ENCODE measurements around the gene SNRPN.
"Not testable (repeated sequence)": the region's sequence is repeated elsewhere in the genome, so short reads cannot be mapped to it uniquely, and the experiment has no call there.

SNRPN gene

GRCh38 chr15:24954783-24955530, at the start of gene SNRPN, which contains the start of gene SNURF:
SNRPN (plus strand) TSS chr15:24954987; CDS start chr15:24974454, 19,467 bp downstream.
SNURF (plus strand) TSS chr15:24954987; CDS start chr15:24955049, 62 bp downstream.
- peak; percentile 68 for DNase-seq (ENCODE audit: low spot score)

DNA sequence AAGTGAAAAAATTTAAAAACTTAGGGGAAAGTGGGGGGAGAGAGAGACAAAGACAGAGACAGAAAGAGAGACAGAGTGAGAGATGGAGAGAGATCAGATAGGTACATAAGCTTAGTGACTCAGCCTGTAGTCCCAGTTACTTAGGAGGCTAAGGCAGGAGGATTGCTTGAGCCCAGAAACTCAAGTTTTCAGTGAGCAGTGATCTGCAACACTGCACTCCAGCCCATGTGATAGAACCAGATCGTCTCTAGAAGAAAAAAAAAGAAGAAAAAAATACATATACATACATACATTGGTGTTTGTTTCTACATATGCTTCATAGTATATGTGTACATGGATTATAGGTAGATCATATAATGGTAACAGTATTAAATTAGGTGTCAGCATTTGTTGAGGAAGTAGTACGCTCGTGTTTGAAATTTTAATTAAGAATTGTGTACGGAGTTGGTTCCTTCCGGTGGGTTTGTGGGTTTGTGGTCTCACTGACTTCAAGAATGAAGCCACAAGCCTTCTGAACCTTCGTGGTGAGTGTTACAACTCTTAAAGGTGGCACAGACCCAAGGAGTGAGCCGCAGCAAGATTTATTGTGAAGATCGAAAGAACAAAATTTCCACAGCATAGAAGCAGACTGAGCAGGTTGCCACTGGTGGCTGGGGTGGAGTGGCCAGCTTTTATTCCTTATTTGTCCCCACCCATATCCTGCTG, 38.3 kb upstream of the SNRPN start:
- no peak for DNase-seq (ENCODE audit: low spot score)

GRCh38 chr15:24917431-24917830, 37.4 kb upstream of the SNRPN start:
- DNase-seq (ENCODE audit: low spot score), result no peak

DNA sequence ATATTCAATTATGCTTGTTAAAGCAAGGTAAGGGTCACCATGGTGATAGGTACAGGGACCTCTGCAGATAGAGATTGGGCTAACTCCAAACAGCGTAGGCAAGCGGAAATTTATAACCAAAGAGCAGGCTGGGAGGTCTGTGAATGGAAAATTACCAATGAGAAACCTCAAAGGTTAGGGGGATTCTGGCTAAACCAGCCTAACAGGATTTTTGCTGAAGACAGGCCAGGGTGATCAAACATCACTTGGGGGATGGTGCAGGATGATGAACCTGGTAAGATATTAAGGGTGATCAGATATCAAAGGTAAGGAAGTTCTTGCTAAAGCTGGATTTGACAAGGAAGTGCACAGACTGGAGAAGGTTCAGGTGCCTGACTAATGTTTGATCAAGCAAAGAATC, 35.3 kb upstream of the SNRPN start:
- DNase-seq (ENCODE audit: low spot score), result no peak

DNA sequence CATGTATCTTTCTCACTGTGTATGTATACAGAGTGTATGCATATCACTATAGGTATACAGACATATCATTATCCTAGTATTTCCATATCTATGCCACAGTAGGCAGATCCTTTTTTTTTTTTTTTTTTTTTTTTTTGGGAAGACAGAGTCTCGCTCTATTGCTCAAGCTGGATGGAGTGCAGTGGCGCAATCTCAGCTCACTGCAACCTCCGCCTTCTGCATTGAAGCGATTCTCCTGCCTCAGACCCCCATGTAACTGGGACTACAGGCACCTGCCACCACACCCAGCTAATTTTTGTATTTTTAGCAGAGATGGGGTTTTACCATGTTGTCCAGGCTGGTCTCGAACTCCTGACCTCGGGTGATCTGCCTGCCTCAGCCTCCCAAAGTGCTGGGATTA, 32.0 kb upstream of the SNRPN start:
- not testable (repeated sequence) for DNase-seq (ENCODE audit: low spot score)

DNA sequence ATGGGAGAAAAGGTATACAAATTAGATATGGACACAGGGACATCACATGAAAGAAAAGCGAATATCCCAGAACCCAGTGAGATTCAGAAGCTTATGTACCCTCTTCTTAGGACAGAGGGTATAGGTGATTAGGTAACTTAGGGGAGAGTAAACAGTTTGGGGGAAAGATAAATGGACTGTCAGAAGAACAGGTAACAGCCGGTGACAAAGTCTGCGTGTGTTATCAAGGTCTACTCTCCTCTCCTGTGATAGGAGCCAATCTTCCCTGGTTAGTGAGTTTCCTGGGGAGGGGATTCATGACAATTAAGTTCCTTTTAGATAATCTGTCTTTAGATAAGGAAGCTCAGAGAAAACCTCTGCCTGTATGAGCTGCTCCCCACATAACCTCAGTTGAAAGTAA, 30.6 kb upstream of the SNRPN start:
- no peak for DNase-seq (ENCODE audit: low spot score)

GRCh38 chr15:24924621-24925020, 30.2 kb upstream of the SNRPN start:
- no peak for DNase-seq (ENCODE audit: low spot score)

DNA sequence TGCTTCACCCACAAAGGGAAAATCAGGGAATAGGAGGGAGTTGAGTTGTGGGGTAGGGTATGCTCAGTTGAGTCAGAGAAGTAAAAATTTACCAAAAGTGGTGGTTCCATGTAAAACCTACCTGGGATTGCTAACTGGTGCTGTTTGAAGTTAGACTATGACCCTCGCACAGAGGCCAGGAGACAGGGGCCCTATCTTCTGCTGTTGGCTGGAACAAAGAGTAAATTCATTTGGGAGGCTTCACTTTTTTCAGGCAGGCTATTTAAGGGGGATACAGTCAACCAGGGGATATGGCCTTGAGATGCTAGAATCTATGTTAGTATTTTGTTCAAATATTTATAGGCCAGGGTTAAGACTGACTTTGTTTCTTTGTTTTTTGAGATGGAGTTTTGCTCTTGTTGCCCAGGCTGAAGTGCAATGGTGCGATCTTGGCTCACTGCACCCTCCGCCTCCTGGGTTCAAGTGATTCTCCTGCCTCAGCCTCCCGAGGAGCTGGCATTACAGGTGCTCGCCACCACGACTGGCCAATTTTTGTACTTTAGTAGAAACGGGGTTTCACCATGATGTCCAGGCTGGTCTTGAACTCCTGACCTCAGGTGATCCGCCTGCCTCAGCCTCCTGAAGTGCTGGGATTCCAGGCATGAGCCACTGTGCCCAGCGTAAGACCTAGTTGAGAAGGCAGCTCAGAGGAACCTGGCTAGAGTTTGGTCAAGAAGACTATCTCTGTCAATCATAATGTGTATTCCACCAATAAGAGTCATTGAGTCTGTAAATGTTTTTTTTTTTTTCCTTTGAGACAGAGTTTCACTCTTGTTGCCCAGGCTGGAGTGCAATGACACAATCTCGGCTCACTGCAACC, 22.7 kb upstream of the SNRPN start:
- DNase-seq (ENCODE audit: low spot score), result not testable (repeated sequence)

DNA sequence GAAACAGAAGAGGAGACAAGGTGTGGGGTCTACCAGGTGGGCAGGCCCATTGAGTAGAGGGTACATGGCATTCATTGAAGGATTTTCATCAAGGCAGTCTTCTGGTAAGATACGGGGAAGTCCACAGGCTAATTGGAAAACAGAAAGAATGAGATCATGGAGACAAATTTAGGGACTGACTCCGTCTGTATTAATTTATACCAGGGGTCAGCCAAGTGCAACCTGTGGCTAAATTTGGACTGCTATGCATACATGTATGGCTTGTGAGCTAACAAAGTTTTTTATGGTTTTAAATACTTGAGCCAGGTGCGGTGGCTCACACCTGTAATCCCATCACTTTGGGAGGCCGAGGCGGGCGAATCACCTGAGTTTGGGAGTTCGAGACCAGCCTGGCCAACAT, 21.1 kb upstream of the SNRPN start:
- no peak for DNase-seq (ENCODE audit: low spot score)

GRCh38 chr15:24938224-24938623, 16.6 kb upstream of the SNRPN start:
- not testable (repeated sequence) for DNase-seq (ENCODE audit: low spot score)

- DNase-seq (ENCODE audit: low spot score), result no peak
Measured at GRCh38 chr15:24940236-24940635, 14.6 kb upstream of the SNRPN start.

DNA sequence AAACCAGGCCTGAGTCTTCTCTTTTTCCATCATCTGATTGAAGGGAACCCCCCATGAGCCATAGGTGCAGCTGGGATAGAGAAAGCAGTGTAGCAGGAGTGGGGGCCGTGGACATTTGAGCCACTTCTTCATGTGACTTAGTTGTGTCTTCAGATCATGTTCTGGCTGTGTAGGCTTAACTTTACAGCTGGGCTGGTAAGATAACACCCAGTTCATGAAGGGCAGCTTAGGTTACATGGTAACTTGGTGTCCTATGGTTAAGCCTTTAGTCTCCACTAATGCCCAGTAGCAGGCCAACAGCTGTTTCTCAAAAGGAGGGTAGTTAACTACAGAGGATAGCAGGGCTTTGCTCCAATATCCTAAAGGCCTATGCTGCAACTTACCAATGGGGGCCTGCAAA, 11.4 kb upstream of the SNRPN start:
- no peak for DNase-seq (ENCODE audit: low spot score)

DNA sequence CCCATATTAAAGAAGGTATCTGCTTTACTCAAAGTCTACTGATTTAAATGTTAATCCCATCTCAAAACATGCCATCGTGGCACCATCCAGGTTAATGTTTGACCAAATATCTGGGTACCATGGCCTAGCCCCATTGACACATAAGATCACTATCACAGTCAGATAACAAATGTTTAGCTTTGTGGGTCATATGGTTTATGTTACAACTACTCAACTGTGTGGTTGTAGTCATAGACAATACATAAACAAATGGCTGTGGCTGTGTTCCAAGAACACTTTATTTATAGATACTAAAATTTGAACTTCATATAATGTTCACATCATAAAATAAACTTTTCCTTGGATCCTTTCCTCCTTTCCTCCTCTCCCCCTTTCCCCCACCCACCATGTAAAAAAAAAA, 9.8 kb upstream of the SNRPN start:
- no peak for DNase-seq (ENCODE audit: low spot score)

GRCh38 chr15:24945711-24946110, 9.1 kb upstream of the SNRPN start:
- no peak for DNase-seq (ENCODE audit: low spot score)

- DNase-seq (ENCODE audit: low spot score), result no peak
Measured at GRCh38 chr15:24948495-24948894, 6.3 kb upstream of the SNRPN start.

DNA sequence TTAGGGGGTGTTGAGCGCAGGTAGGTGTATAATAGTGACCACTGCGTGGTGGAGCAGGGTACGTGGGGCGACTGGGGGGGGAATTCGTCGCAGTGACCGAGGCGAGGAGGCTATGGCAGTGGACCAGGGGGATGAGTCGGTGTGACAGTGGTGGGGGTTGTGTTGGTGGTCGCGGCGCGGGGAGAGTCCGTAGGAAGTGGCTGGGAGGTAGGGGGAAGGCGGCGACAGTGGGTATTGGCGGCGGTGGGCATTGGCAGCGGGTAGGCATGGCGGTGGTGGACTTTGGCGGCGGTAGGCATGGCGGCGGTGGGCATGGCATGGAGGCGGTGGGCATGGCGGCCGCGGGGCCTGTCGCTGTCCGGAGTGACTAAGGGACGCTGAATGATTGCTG, 739 bp downstream of the SNRPN start:
- DNase-seq (ENCODE audit: low spot score), result no peak

DNA sequence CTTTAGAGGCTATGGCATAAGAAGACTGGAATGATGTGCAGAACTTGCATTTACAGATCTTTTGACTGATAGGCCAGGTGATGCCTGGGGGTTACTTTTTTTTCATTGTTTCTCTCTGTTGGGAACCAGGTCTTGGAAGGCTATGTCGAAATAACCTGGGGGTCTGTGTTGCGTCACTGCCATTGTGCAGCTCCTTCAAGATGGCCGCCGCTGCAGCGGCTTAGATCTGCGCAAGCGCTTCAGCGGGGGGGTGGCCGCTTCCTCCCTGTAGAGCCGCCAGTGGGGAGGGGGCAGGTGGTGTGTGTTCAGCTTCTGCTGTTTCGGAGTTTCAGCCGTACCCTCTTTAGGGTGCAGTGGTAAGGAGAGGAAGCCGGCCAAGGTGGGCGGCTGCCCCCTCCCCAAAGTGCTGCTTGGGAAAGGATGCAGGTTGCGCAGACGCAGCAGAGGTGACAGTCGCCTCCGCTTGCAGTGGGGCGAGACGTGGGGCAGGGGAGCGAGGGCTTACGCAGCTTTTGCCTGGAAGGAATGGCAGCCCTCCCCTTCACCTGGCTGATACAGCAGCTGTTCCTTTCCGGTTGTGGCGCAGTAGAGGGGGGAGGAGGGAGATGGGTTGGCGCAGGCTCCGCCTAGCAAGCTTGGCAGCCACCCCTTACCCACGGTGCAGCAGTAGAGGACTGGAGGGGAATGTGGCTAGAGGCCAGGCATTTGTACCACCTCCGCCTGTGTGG, 1.5 kb downstream of the SNRPN start:
- DNase-seq (ENCODE audit: low spot score), result peak; percentile 70

DNA sequence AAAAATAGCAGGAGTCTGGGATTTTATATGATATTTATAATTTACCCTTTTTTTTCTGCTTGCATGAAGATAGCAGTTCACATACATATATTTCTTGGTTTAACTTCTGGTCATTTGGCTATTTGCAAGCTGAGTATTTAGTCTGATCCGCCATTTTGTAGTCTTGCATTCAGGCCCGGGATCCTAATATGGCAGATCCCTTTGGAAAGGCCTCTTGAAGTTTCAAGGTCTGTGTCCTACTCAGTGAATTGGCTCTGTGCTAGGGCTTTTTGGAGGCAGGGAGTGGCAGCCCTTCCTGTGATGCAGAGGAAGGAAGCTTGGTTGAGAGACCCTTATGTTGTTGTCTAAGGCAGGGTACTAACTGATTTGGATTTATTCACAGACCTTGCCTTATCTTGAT, 2.9 kb downstream of the SNRPN start:
- DNase-seq (ENCODE audit: low spot score), result no peak

GRCh38 chr15:24961967-24962366, 7.2 kb downstream of the SNRPN start:
- DNase-seq (ENCODE audit: low spot score), result no peak

DNA sequence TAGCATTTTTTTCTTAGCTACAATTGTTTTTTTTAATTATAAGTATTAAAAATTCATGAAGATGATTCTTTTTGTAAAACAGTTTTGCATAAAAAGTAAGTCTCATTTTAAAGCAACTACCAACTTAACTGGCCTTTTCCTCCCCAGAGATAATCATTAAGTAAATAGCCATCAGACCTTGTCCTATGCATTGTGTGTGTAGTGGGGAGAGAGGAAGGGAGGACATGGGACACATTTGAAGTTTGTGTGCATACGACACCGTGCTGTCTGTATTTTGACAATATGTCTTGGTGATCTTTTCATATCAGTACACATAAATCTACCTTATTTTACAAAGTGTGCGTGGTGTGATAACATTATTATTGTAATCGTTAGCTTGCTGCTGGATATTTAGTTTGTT, 8.1 kb downstream of the SNRPN start:
- no peak for DNase-seq (ENCODE audit: low spot score)

DNA sequence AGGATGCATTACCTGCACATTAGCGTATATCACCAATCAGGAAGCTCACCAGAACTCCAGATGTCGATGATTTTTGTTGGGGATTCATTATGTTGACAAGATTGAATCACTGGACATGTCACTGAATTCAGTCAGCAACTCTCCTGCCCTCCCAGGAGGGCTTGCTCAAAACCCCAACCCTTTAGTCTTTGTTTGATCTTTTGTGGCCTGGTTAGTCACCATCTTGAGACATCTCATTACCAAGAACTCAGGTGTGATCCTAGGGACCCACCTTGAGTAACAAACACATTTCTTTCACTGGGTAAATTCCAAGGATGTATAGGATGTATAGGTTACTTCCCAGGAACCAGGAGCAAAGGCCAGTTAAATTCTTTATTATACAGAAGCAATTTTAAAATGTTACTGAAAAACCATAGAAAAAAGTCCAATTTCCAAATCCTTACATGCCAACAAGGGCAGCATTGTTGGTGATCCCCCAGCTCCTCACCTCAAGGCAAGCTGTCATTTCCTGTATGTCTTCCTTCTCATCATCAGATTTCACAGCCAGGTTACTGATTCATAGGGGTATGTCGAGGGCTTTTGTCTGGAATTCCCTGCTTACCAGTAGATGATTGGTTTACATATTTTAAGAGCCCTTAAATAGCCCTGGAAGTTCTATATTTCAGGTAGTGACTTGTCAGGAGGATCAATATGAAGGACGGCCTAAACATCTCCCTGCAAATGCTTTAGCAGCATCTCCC, 11.7 kb downstream of the SNRPN start:
- no peak for DNase-seq (ENCODE audit: low spot score)
